Testis (tissue), 2 donors: ENCODE data around the gene LYPD6.

ENCODE experiments used
- CTCF ChIP-seq, 3 experiments: fragments of 450-650 bp in 2 of 3; fragments of 200-600 bp in 1 of 3; sonication (generic) in 1 of 3; IDR thresholded peaks; one replicate each; pipeline ENCODE4 v1.5.1; 2016 to 2019; ENCODE audit warnings: antibody characterized with exemption in 3 of 3, mild to moderate bottlenecking in 2 of 3, moderate library complexity in 1 of 3
- POLR2A ChIP-seq: fragments of 450-650 bp; IDR thresholded peaks from one replicate; pipeline ENCODE4 v1.6.1; 2017; ENCODE audit warnings: antibody characterized with exemption, mild to moderate bottlenecking, moderate library complexity

- TF ChIP-seq POLR2A (no peak), CTCF (IDR thresholded peaks at IDR 0.05) (no peak)
Observed at GRCh38 chr2:149487189-149487588, 156.8 kb downstream of the LYPD6 start.
